Stimulated activated CD8-positive, alpha-beta memory T cell treated with anti-CD3 and anti-CD28 coated beads, Interleukin-12 subunit alpha, Interleukin-12 subunit beta, amount 100 ng/mL, for 24 hours (primary cell): Measurements from ENCODE around the gene MDK.

Source experiments
- DNase-seq: peaks from one replicate; pipeline ENCODE4 v3.0.0-alpha.2; 2020; ENCODE audit errors: extremely low read depth

MDK gene, protein sequence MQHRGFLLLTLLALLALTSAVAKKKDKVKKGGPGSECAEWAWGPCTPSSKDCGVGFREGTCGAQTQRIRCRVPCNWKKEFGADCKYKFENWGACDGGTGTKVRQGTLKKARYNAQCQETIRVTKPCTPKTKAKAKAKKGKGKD

DNA sequence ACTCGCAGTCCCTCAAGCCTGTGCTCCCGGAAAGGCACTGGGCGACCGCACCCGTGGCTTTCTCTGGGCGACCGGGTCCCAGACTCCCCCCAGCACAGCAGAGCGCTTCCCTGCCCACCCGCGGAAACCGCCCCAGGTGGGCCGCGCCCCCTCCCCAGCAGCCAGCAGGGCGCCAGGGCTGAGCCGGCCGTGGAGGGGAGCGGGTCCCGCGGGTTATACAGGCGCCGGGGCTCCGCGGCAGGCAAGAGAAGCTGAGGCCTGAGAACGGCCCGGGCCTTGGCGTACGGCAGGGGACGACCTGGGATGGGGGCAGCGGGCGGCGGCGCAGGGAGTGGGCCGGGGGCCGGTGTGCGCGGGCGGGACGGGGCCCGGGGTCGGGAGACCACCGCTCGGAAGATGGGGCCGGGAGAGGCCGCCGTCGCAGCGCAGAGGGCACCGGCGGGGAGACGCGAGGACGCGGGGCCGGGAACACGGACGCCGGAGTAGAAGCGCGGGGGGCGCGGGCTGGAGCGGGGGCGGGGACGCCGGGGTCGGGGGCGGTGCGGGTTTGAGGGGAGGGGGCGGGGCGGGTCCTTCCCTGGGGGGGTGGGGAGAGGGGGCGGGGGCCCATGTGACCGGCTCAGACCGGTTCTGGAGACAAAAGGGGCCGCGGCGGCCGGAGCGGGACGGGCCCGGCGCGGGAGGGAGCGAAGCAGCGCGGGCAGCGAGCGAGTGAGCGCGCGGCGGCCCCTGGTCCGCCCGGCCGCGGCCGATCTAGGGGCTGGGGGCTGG, at the start of gene MDK:
Gene MDK (plus strand): TSS at position 622 of the 771 bp plus-strand sequence. CDS start 389 bp downstream, outside the sequence.
- DNase-seq, result no peak

DNA sequence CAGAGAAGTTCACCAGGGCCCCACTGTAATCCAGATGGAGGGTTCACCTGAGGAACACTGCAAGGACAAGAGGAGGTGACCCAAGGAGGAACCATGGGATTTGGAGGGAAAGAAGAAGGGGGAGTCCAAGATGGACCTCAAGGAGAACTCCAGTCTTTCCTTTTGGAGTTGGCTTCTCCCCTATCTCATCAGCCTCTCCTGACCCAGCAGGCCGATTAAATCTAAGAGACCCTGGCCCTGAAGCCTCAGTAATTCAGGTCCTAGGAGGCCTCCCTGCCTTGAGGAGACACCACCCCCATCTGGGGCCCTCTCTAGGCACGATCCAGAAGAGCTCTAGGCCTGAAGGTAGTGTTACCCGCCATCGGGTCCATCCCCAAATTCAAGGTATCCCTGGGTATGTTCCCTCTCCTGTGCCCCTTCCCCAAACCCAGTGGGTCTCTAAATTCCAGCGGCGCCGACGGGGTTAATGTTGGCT, 49.3 kb upstream of the MDK start:
- no peak for DNase-seq

DNA sequence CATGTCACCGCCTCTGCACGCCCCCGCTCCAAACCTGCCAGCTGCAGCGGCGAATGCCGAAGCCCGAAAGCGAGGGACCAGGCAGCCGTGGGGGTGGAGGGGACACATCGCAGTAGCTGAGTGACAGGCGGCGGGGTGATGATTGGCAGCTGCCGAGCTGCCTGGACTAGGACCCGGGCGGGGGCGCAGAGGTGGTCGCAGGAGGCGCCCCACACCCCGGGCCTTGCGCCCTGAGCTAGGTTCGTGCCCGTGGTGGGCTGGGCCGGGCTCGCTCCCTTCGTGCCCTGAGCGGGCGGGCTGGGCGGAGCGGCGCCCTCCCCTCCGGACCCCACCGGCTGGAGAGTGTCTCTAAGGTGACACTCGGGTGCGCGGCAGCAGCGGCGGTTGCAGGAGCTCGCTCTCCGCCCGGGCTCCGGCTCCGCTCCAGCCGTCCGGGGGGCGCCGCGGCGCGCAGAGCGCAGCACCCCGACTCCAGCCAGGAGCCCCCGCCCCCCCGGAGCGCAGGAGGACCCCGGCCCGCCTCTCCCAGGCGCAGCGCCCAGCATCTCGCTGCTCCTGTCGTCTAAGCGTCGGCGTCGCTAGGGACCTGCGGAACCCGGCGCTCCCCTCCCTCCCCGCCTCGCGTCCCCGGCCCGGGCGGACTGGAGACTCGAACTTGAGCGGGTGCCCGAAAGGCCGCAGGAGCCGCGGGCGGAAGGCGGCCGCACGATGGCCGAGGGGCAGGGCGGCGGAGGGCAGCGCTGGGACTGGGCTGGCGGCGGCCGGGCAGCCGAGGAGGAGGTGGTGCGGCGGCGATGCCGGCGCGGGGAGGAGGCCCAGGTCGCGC, 48.7 kb upstream of the MDK start:
- no peak for DNase-seq

DNA sequence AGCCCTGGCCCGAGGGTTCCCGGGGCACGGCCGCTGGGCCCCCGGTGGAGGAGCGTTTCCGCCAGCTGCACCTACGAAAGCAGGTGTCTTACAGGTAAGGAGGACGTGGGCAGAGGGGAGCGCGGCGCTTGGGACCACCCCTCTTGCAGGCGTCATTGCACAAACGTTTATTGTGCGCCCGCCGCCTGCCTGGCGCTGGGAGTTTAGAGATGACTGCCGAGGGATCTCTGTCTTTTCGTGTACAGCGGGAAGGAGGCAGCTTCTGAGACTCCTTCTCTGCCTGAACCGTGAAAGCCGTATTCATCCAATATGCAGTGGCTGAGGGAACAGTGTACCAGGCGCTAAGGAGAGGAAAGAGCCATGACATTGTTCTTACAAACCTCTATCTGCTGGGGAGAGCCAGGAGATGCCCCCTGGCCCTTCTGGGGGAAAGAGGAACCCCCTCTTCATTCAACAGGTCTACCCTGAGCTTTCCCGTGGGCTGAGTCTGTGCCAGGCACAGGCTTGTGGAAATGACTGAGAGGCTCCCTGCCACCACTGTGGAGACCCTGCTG, 48.0 kb upstream of the MDK start:
- no peak for DNase-seq

DNA sequence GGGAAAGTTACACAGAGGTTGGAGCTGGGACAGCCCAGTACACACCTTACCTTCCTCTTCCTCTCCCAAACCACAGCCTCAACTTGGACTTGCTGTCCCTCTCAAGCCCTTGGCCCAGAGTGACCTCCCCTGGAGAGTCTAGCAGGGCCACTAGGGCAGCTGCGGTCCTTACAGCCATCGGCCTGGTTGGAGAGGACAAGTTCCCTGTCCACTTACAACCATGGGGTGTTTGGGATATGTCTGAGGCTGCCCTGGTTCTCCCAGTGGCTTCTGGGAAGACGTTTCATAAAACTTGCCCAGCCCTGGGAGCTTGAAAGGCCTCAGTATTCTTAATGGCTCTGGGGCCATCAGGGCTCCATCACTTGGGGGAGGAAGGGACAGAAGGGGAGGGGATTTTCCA, 47.3 kb upstream of the MDK start:
- DNase-seq, result no peak

DNA sequence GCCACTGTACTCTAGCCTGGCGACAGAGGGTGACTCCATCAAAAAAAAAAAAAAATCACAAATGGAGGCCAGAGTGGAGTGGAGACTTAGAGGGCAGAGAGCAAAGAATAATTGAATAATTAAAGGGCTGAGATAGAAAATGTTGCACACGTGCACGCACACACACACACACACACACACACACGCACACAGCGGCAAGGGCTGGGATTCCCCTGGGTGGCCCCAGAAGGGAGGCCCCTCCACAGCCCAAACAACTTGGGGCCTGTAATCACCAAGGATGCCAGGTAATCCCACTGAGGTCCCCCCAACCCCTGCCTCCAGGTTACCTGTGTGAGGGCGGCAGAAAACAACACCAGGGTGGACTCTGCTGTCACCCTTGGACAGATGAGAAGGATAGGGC, 46.2 kb upstream of the MDK start:
- DNase-seq, result no peak

DNA sequence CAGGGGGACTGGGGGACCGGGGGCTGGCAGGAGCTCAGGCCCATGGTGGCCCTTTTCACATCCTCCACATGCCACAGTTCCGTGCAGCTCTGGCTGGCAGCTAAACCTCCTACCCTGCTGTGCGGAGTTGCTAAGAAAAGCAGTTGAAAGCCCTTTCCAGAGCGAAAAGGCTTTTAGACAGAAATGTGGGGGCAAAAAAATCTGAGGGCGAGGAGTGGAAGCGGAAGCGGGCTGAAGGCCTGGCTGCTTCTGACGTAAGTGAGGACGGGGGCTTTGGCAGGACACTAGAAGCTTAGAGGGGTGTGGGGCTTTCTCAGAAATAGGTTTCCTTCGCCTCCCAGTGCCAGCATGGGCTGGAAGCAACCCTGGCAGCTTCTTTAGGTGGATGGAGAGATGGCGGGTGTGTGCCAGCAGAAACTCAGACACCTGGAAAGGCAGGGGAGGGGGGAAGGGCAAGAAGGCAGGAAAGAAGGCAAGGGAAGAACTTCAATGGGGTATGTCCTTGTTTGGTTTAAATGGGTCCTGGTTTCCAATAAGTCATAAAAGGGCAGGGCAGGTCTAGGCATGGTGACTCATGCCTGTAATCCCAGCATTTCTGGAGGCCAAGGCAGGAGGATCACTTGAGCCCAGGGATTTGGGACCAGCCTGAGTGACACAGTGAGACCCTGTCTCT, 45.4 kb upstream of the MDK start:
- DNase-seq, result no peak

DNA sequence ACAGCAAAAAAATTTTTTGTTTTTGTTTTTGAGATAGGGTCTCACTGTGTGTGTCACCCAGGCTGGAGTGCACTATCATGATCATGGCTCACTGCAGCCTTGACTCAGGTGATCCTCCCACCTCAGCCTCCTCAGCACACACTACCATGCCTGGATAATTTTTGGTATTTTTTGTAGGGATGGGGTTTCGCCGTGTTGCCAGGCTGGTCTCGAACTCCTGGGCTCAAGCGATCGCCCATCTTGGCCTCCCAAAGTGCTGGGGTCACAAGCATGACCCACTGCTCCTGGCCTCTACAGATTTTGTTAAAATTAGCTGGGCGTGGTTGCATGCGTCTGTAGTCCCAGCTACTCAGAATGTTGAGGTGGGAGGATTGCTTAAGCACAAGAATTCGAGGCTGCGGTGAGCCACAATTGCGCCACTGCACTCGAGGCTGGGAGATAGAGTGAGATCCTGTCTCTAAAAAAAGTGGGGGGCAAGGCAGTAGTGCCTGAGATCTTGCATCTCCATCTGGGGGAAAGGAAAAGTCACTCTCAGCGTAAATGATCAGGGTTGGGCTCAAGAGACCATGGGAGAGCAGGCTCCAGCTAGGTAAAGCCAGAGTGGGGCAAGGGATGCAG, 44.8 kb upstream of the MDK start:
- DNase-seq, result no peak

DNA sequence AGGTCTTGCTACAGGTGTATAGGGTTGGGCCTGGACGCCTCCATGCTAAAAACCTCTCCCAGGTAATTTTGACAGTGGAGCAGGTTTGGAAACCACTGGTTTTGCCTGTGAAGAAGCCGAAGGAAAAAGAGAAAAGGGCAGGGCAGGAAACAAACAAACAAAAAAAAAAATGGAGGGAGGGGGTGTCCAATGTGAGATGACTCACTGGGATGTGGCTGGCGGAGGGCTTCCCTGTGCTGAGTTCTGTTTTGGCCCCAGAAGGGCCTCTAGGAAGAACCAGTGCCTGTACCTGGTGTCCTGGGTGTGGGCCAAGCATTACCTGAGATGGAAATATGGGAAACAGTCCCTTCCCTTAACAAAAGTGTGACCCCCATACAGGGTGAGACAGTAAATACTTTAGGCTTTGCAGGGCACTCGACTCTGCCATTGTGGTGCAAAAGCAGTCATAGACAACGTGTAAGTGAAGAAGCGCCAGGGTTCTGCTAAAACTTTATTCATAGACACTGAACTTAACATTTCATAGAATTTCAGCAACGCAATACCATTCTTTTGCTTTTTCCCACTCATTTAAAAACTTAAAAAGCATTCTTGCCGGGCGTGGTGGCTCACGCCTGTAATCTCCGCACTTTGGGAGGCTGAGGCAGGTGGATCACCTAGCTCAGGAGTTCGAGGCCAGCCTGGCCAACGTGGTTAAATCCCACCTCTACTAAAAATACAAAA, 43.7 kb upstream of the MDK start:
- no peak for DNase-seq

DNA sequence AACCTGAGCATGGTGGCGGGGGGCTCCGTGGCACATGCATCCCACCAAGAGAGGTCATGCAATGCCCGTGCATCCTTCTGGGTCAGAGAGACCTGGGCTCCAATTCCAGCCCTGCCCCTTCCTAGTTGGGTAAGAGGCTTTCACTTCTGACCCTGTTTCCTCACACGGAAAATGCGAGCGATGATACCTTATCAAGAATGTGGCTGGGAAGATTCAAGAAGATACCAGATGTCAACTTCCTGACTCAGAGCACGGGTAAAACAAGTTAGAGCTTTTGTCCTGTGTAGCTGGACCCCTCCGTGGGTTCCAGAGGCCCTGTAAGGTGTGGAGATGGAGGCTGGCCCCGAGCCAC, 42.9 kb upstream of the MDK start:
- no peak for DNase-seq

DNA sequence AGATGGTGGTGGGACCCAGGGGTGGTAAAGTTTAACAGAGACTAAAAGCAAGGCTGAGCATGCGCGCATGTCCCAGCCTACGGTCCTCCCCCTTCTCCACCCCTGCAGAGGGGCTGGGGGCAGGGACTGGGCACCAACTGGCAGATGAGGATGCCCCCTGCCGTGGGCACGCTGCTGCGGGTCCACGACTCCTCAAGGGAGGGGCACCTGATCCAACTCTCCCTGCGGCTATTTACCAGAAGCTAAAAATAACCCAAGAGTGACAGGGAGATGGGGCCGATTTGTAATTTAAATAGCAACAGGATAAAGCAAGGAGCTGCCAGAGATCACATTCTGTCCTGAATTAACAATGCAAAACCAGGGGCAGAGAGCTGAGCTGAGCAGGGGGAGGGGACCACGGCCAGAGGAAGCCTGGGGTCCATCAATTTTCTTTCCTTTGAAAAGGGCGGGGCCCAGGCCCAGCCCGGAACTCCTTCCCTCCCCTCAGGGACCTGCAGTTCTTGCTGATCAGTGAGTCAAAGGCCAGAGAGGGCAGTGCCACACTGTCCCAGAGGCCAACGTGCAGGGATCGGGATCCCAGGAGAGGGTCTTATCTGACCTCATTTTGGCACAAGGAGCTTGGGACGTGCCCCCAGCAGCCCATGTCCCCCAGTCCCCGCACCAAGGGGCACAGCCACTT, 42.3 kb upstream of the MDK start:
- no peak for DNase-seq

DNA sequence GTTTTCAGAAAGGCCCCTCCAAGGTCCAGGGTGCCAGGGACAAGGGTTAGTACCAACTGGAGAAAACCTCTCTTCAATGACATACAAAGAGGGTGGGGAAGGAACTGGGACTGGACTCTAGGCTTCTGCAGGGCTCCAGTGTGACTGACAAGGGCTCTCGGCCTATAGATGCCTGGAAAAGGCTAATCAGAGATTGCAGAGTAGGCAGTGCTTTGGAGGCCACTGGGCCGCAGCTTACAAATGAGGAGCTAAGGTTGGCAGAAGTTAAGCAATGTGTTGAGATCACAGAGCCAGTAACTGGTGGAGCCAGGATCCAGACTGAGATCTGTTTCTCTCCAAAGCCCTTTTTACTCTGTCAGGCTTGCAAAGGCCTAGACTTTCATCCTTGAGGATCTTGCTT, 41.7 kb upstream of the MDK start:
- no peak for DNase-seq

DNA sequence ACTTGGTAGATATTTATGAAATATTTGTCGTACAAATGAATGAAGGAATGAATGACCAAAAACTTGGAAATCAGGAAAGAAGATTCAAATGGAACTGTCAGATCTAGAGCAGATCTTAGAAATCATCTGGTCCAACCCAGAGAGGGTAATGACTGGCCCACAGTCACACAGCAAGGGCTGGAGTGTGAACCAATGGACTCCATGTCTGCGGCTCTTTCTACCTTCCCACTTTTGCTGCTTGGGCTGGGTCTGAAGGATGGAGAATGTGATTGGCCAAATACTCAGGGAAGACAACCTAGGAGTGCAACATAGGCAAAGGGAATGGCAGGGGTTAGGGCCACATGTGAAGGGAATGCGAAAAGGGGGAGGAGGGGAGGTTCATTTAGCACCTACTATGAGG, 40.0 kb upstream of the MDK start:
- DNase-seq, result no peak

DNA sequence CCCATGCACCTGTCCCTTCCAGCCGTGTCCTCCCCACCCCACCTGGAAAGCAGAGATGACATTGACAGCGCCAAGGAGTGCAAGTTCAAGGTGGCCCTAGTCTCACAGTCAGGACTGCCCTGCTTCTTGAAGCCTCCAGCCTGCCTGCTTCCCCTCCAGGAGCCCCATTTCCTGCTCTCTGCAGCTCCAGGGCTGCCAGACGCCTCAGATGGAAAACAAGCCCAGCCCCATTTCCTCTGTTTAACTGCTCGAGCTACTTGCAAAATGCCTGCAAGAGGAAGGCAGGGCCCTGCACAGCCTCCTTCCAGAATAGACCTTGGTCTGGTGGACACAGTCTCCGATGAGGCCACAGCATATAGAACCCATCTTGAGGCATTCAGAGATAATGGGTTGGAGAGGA, 39.2 kb upstream of the MDK start:
- no peak for DNase-seq

DNA sequence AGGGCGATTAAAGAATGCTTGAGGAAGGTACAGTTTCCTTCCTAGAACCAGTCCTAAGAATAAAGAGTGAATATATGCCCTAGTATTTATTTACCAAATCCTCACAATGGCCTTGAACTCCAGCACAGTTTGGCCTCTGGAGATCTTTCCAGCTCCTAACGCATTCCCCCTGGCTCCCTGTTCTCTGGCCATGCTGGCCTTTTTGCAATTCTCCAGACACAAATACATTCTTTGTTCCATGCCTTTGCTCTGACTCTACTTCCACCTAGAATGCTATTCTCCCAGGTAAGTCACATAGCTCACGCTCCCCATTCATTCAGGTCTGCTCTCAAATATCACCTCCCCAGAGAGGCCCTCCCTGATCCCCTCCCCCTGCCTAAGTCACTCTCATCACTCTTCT, 37.9 kb upstream of the MDK start:
- DNase-seq, result no peak

DNA sequence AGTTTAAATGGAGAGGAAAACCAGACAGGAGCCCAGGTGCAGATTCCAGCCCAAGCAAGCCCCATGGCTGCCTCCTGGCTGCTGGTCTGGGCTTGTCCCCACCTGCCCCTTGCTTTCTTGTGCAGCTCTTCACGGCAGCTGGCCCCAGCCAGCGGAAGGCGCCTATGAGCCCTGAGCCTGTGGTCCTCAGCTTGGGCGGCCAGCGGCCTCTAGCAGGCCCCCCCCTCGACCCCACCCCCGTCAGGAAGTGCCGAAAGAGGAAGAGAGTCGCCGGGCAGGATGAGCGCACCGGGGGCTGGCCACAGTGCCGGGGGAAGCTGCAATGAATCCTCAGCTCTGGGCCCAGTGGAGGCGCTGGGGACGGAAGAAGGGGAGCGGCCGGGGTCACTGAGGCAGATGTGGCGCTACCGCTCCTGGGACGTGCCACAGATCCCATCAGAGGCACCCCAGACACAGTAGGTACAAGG, 36.3 kb upstream of the MDK start:
- no peak for DNase-seq

DNA sequence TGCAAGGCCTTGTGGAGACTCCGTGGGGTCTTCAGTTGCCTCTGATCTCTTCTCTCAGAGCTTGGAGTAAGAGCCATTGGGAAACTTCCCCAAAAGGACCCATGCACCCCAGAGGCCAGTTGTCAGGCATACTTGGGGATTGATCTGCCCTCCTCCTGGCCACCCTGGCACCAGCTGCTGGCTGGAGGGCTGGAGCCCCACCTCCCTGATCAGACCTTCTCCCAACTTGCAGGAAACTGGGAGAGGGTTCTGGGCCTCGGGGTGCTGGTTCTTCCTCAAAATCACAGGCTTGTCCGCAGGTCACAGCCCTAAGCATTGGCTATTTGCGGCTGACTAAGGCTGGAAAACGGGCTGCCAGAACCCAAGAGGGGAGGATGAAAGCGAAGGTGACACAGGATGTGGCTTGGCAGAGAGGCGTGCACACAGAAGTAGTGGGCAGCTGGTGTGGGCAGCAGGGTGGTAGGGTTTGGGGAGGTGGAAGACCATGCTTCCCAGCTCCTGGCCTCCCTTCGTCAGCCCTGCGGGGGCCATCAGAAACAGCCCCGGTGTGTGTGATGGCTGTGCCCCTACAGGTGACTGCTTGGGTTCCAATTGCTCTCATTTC, 35.5 kb upstream of the MDK start:
- DNase-seq, result no peak

DNA sequence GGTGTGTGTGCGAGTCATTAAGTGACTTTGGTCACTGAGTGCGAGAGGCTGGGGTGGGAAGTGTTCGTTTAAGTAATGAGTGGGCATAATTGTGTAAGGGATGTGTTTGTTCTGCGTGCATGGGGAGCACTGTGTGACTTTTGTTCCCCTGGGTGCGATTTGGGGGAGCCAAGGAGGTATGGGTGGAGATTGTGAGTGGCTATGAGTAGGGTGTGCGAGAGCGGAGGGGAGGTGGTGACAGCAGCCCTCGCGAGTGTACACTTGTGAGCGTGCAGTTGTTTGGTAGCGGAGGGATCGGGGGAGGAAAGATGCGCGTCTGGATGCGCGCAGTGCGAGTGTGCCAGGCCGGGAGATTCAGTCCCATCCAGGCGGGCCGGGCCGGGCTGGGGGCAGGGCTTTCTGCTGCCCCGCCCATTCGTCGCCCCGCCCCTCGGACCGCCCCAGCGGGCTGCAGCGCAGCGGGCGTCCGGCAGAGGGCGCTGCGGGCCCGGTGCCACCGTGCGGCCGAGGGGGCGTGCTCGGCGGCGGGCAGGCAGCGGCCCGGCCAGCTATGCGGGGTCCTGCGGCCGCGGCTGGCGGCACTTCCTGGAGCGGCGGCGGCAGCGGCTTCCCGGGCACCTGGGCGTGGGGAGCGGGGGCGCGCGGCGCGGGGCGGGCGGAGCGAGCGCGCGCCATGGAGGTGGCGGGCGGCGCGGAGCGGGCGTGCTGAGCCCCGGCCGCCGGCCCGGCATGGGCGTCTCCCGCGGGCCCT, 34.4 kb upstream of the MDK start, which contains the start of gene DGKZ:
Gene DGKZ (plus strand): TSS at position 578 of the 751 bp plus-strand sequence. CDS start 197 bp downstream, outside the sequence.
- DNase-seq, result peak; percentile 66
